OCI-LY3 (cell line): ENCODE data around the gene MLF2.

Experiments used
- EZH2phosphoT487 ChIP-seq: fragments of 200-600 bp; shearing (Covaris generic); IDR thresholded peaks from 2 replicates; pipeline ENCODE4 v1.6.1; 2018; ENCODE audit warnings: antibody characterized with exemption, mixed run types, low read depth
- TF ChIP-seq, protein P1 (sequence below): fragments of 200-600, 300-600 bp; sonication (generic); IDR thresholded peaks from 2 replicates; pipeline ENCODE4 v1.5.1; 2014; ENCODE audit warnings: antibody characterized with exemption, low read length, low read depth

DNA sequence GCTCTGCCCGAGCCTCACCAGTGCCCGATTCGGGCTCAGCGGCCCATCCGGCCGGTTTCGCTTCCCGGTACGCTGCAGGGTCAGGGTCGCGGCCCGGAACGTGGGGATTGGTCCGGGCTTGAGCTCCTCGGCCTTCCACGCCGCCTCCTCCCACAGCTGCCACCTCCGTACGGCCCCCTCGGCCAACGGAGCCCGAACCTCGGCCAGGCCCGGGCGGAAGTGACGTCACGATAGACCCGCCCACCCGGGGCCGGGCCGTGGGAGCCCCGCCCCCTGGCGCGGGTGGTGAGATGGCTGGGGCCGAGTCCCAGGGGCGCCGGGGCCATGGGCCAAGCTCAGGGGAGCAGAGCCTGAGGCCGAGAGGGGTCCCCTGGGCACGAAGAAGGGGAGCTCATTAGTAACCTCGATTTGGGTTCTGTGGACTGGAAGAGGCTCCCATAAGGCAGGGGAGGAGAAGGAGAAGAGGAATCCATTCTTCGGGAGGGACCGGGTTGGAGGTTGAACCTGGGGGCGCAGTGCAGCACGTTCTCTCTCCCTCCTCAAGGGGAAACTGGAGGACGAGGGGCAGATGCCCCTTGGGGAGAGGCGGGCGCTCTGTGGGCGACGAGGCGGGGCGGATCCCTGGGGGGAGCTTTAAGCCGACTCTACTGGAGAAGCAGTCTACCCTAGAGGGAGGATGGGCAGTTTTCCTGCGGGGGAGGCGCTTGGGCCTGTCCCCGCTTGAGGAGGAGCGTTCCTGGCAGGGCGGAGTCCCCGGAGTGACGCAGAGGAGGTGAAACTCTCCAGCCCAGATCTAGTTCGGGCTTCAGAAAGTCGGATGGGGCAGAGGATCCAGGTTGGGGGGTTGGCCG, at the start of gene MLF2:
- TF ChIP-seq, protein P1, sequence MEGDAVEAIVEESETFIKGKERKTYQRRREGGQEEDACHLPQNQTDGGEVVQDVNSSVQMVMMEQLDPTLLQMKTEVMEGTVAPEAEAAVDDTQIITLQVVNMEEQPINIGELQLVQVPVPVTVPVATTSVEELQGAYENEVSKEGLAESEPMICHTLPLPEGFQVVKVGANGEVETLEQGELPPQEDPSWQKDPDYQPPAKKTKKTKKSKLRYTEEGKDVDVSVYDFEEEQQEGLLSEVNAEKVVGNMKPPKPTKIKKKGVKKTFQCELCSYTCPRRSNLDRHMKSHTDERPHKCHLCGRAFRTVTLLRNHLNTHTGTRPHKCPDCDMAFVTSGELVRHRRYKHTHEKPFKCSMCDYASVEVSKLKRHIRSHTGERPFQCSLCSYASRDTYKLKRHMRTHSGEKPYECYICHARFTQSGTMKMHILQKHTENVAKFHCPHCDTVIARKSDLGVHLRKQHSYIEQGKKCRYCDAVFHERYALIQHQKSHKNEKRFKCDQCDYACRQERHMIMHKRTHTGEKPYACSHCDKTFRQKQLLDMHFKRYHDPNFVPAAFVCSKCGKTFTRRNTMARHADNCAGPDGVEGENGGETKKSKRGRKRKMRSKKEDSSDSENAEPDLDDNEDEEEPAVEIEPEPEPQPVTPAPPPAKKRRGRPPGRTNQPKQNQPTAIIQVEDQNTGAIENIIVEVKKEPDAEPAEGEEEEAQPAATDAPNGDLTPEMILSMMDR, result no peak; the same call in 1 of the 2 replicates
- no peak for TF ChIP-seq EZH2phosphoT487
